ENCODE measurements around the gene TCP10L.
"Not testable (repeated sequence)": the region's sequence is repeated elsewhere in the genome, so short reads cannot be mapped to it uniquely, and the experiment has no call there.

Gene TCP10L

GRCh38 chr21:32584472-32584871 is 851 bp downstream of the TCP10L start:
- no peak for DNase-seq

GRCh38 chr21:32581732-32582131 is 3.6 kb downstream of the TCP10L start:
- peak; percentile 8 for DNase-seq

GRCh38 chr21:32580949-32581348 is 4.4 kb downstream of the TCP10L start:
- no peak for DNase-seq

- peak; percentile 61 for DNase-seq
These were observed 7.1 kb downstream of the TCP10L start for GRCh38 chr21:32578107-32578691.

- DNase-seq, result no peak
These were observed 9.3 kb downstream of the TCP10L start for GRCh38 chr21:32576011-32576410.

- no peak for DNase-seq
These were observed 10.1 kb downstream of the TCP10L start for GRCh38 chr21:32574946-32575925.

- no peak for DNase-seq
These were observed 12.5 kb downstream of the TCP10L start for GRCh38 chr21:32572574-32573420.

GRCh38 chr21:32570456-32570855 is 14.9 kb downstream of the TCP10L start:
- DNase-seq, result no peak

GRCh38 chr21:32569261-32570230 is 15.8 kb downstream of the TCP10L start:
- DNase-seq, result peak; percentile 86

GRCh38 chr21:32567626-32568025 is 17.7 kb downstream of the TCP10L start:
- no peak for DNase-seq

GRCh38 chr21:32566741-32567389 is 18.5 kb downstream of the TCP10L start:
- DNase-seq, result no peak

GRCh38 chr21:32565856-32566465 is 19.4 kb downstream of the TCP10L start:
- no peak for DNase-seq

GRCh38 chr21:32562915-32563314 is 22.4 kb downstream of the TCP10L start:
- no peak for DNase-seq

- no peak for DNase-seq
These were observed 22.9 kb downstream of the TCP10L start for GRCh38 chr21:32562426-32562825.

GRCh38 chr21:32561476-32561875 is 23.8 kb downstream of the TCP10L start:
- DNase-seq, result not testable (repeated sequence)

- no peak for DNase-seq
These were observed 24.4 kb downstream of the TCP10L start for GRCh38 chr21:32560896-32561295.

GRCh38 chr21:32559006-32559610 is 26.2 kb downstream of the TCP10L start:
- DNase-seq, result no peak

GRCh38 chr21:32558106-32558505 is 27.2 kb downstream of the TCP10L start:
- DNase-seq, result no peak

- no peak for DNase-seq
These were observed 30.3 kb downstream of the TCP10L start for GRCh38 chr21:32554832-32555638.

- no peak for DNase-seq
These were observed 35.4 kb downstream of the TCP10L start for GRCh38 chr21:32549886-32550285.

Measured in activated CD8-positive, alpha-beta memory T cell treated with anti-CD3 and anti-CD28 coated beads, Interleukin-2, amount 50 U/mL, for 48 hours (primary cell).